Keratinocyte (primary cell): ENCODE measurements around the gene TIE1. TPM values are rescaled to one million over a fixed set of nuclear protein-coding genes. Genes with fewer than 3 reads are reported as not detected.

Experiments
- DNase-seq: peaks from one replicate; pipeline ENCODE4 v3.0.0-alpha.2; 2011; ENCODE audit warnings: low read depth, missing footprints, low spot score
- FAIRE-seq: peaks from 2 replicates; lab custom pipeline; 2011; peaks lifted over from hg19 to GRCh38; lab: Jason Lieb, UNC
- H2AFZ ChIP-seq: 2 replicates; pipeline ENCODE4 v1.6.0; 2012; ENCODE audit warnings: low read length, control low read depth, inconsistent platforms; ENCODE audit not compliant: control insufficient read depth
- H3K27ac ChIP-seq: 2 replicates; pipeline ENCODE4 v1.5.1; 2011; ENCODE audit warnings: low read length; ENCODE audit not compliant: control insufficient read depth, insufficient read depth
- H3K27me3 ChIP-seq: 3 replicates; pipeline ENCODE4 v1.6.0; 2011; ENCODE audit warnings: low read length; ENCODE audit not compliant: control insufficient read depth, insufficient read depth; ENCODE audit errors: extremely low read depth
- H3K36me3 ChIP-seq, 2 experiments: 2 replicates in 1 of 2; 3 replicates in 1 of 2; pipeline ENCODE4 v1.5.1; 2011; ENCODE audit warnings: low read length in 2 of 2, mild to moderate bottlenecking in 1 of 2; ENCODE audit not compliant: control insufficient read depth in 2 of 2, insufficient read depth in 2 of 2; ENCODE audit errors: extremely low read depth in 1 of 2
- H3K4me1 ChIP-seq: 3 replicates; pipeline ENCODE4 v1.5.1; 2011; ENCODE audit warnings: low read length; ENCODE audit not compliant: control insufficient read depth, insufficient read depth; ENCODE audit errors: extremely low read depth
- H3K4me2 ChIP-seq: 3 replicates; pipeline ENCODE4 v1.6.0; 2011; ENCODE audit warnings: low read depth, low read length; ENCODE audit not compliant: control insufficient read depth, insufficient read depth; ENCODE audit errors: extremely low read depth
- H3K4me3 ChIP-seq, 3 experiments: fragments of 200-600 bp in 1 of 3; sonication (generic) in 1 of 3; 2 replicates in 2 of 3; 3 replicates in 1 of 3; pipeline ENCODE4 v1.5.1; 2011 to 2016; ENCODE audit warnings: low read length in 3 of 3, mild to moderate bottlenecking in 3 of 3, control low read depth in 2 of 3, inconsistent platforms in 1 of 3, low read depth in 1 of 3, mixed read lengths in 1 of 3, mixed run types in 1 of 3, moderate library complexity in 1 of 3; ENCODE audit not compliant: control insufficient read depth in 2 of 3, insufficient read depth in 2 of 3; ENCODE audit errors: extremely low read depth in 1 of 3
- H3K79me2 ChIP-seq: 2 replicates; pipeline ENCODE4 v1.6.0; 2012; ENCODE audit warnings: low read length; ENCODE audit not compliant: control insufficient read depth, insufficient read depth
- H3K9ac ChIP-seq: 3 replicates; pipeline ENCODE4 v1.6.0; 2011; ENCODE audit warnings: low read length; ENCODE audit not compliant: control insufficient read depth, insufficient read depth; ENCODE audit errors: extremely low read depth
- H3K9me1 ChIP-seq: 3 replicates; pipeline ENCODE4 v1.6.0; 2011; ENCODE audit warnings: low read length; ENCODE audit not compliant: control insufficient read depth, insufficient read depth; ENCODE audit errors: extremely low read depth
- H3K9me3 ChIP-seq: 2 replicates; pipeline ENCODE4 v1.5.1; 2012; ENCODE audit warnings: low read depth, low read length; ENCODE audit not compliant: control insufficient read depth
- H4K20me1 ChIP-seq: 3 replicates; pipeline ENCODE4 v1.6.0; 2011; ENCODE audit warnings: low read length; ENCODE audit not compliant: control insufficient read depth, insufficient read depth; ENCODE audit errors: extremely low read depth
- EZH2 ChIP-seq: IDR thresholded peaks from one replicate; pipeline ENCODE4 v1.6.1; 2012; ENCODE audit warnings: inconsistent platforms, mild to moderate bottlenecking, low read length, moderate library complexity
- dilution Hi-C: fragments of 300-500 bp; cut with MboI; formaldehyde crosslinking; loops from one replicate; pipeline ENCODE4 v1.7.0; 2020; ENCODE audit warnings: low sequenced_read_pairs; ENCODE audit not compliant: extremely low pct_ligation_motif_present
- polyA plus RNA-seq, 5 experiments: library from polyadenylated mRNA; depleted of rRNA in 3 of 5; stranded (reverse) in 3 of 5; stranded (forward) in 1 of 5; unstranded in 1 of 5; fragments of >200 nt; gene quantifications; 1 replicate in 1 of 5; 2 replicates in 3 of 5; 3 replicates in 1 of 5; pipeline versions ENCODE4 v1.2.1 to v1.2.3, GENCODE V29; 2011 to 2012; ENCODE audit warnings: missing spikeins in 2 of 5, low read depth in 1 of 5, low replicate concordance in 1 of 5
- TF ChIP-seq, protein P1 (sequence below), 3 experiments: IDR thresholded peaks in 1 of 3; conservative IDR thresholded peaks in 1 of 3; optimal IDR thresholded peaks in 1 of 3; 2 replicates in 2 of 3; 3 replicates in 1 of 3; pipeline versions ENCODE3 to v1.5.1; 2011; ENCODE audit warnings: low read length in 3 of 3, mild to moderate bottlenecking in 3 of 3, moderate library complexity in 2 of 3, control low read depth in 1 of 3, inconsistent platforms in 1 of 3; ENCODE audit not compliant: insufficient read depth in 2 of 3; ENCODE audit errors: extremely low read depth in 1 of 3

The TIE1 gene
- polyA plus RNA-seq, 1 donor (not counting 4 experiments of a cell fraction or from before 2014, with no cell fraction given), result not detected

GRCh38 chr1:43272576-43273571, 27.9 kb upstream of the TIE1 start:
- dilution Hi-C loops, result no loop called here
- Histone ChIP-seq H3K36me3 (no peaks in the 10 kb centered on the region), H3K4me1 (peaks cover 23% of the 10 kb centered on the region), H2AFZ (no peak overlapping the region), H3K27ac (no peak overlapping the region), H4K20me1 (no peaks in the 10 kb centered on the region), H3K4me3 (no peak overlapping the region), H3K9ac (no peak overlapping the region), H3K27me3 (no peaks in the 10 kb centered on the region), H3K9me1 (no peaks in the 10 kb centered on the region), H3K9me3 (no peaks in the 10 kb centered on the region), H3K79me2 (no peaks in the 10 kb centered on the region), H3K4me2 (no peak overlapping the region)
- FAIRE-seq (no peak), DNase-seq (no peak)
- TF ChIP-seq, protein P1, sequence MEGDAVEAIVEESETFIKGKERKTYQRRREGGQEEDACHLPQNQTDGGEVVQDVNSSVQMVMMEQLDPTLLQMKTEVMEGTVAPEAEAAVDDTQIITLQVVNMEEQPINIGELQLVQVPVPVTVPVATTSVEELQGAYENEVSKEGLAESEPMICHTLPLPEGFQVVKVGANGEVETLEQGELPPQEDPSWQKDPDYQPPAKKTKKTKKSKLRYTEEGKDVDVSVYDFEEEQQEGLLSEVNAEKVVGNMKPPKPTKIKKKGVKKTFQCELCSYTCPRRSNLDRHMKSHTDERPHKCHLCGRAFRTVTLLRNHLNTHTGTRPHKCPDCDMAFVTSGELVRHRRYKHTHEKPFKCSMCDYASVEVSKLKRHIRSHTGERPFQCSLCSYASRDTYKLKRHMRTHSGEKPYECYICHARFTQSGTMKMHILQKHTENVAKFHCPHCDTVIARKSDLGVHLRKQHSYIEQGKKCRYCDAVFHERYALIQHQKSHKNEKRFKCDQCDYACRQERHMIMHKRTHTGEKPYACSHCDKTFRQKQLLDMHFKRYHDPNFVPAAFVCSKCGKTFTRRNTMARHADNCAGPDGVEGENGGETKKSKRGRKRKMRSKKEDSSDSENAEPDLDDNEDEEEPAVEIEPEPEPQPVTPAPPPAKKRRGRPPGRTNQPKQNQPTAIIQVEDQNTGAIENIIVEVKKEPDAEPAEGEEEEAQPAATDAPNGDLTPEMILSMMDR (optimal IDR thresholded peaks at IDR 0.05 in 1 of 3, IDR thresholded peaks at IDR 0.05 in 1 of 3, conservative IDR thresholded peaks at IDR 0.05 in 1 of 3; ENCODE audit: extremely low read depth in 1 of 3, insufficient read depth in 2 of 3, low read length in 3 of 3), result no peak
- TF ChIP-seq EZH2, result no peak

- Histone ChIP-seq H2AFZ (no peak overlapping the region), H3K4me1 (peaks cover 23% of the 10 kb centered on the region), H3K27me3 (no peaks in the 10 kb centered on the region), H3K4me2 (no peak overlapping the region), H3K9me1 (no peaks in the 10 kb centered on the region), H3K27ac (peak overlapping the region; percentile 33), H3K9ac (no peak overlapping the region), H4K20me1 (no peaks in the 10 kb centered on the region), H3K9me3 (no peaks in the 10 kb centered on the region), H3K4me3 (no peak overlapping the region), H3K36me3 (no peaks in the 10 kb centered on the region), H3K79me2 (no peaks in the 10 kb centered on the region)
- dilution Hi-C loops, result no loop called here
- TF ChIP-seq EZH2, result no peak
- TF ChIP-seq, protein P1 (optimal IDR thresholded peaks at IDR 0.05 in 1 of 3, IDR thresholded peaks at IDR 0.05 in 1 of 3, conservative IDR thresholded peaks at IDR 0.05 in 1 of 3; ENCODE audit: extremely low read depth in 1 of 3, insufficient read depth in 2 of 3, low read length in 3 of 3), result no peak
- FAIRE-seq, result no peak
- no peak for DNase-seq
These were observed 27.1 kb upstream of the TIE1 start for GRCh38 chr1:43273708-43274107.
